ENCODE measurements around the gene PRKAG2.

Gene PRKAG2

GRCh38 chr7:151630851-151631569, 245.9 kb downstream of the PRKAG2 start:
- H3K9me3 ChIP-seq (ENCODE audit: insufficient read depth, low read length), result no peaks in the 10 kb centered on the region
- H3K79me2 ChIP-seq (ENCODE audit: low read length), result no peaks in the 10 kb centered on the region
- H3K27me3 ChIP-seq (ENCODE audit: low read depth, low read length), result peaks cover 24% of the 10 kb centered on the region
- peaks cover 14% of the 10 kb centered on the region for H3K4me1 ChIP-seq (ENCODE audit: low read length)
- no peak overlapping the region for H3K27ac ChIP-seq (ENCODE audit: low read length)
- H3K4me2 ChIP-seq (ENCODE audit: low read length), result peak overlapping the region; percentile 95
- H2AFZ ChIP-seq (ENCODE audit: low read depth, low read length), result peak overlapping the region; percentile 84
- no peak for TF ChIP-seq EZH2phosphoT487 (IDR thresholded peaks at IDR 0.05; ENCODE audit: low read depth)
- TF ChIP-seq CTCF (IDR thresholded peaks at IDR 0.05; ENCODE audit: low read depth, low read length), result no peak
- peak overlapping the region; percentile 88 for H3K4me3 ChIP-seq (ENCODE audit: low read length)
- H3K9ac ChIP-seq (ENCODE audit: low read length), result peak overlapping the region; percentile 43
- no peaks in the 10 kb centered on the region for H4K20me1 ChIP-seq (ENCODE audit: insufficient read depth, low read length)
- H3K36me3 ChIP-seq (replicated peaks; ENCODE audit: low read depth, low read length), result no peaks in the 10 kb centered on the region

GRCh38 chr7:151630358-151630757, 246.6 kb downstream of the PRKAG2 start:
- no peaks in the 10 kb centered on the region for H3K9me3 ChIP-seq (ENCODE audit: insufficient read depth, low read length)
- H3K79me2 ChIP-seq (ENCODE audit: low read length), result no peaks in the 10 kb centered on the region
- no peaks in the 10 kb centered on the region for H3K36me3 ChIP-seq (replicated peaks; ENCODE audit: low read depth, low read length)
- H3K9ac ChIP-seq (ENCODE audit: low read length), result no peak overlapping the region
- H3K27ac ChIP-seq (ENCODE audit: low read length), result no peak overlapping the region
- no peak overlapping the region for H2AFZ ChIP-seq (ENCODE audit: low read depth, low read length)
- peak overlapping the region; percentile 95 for H3K4me2 ChIP-seq (ENCODE audit: low read length)
- peaks cover 24% of the 10 kb centered on the region for H3K27me3 ChIP-seq (ENCODE audit: low read depth, low read length)
- no peaks in the 10 kb centered on the region for H4K20me1 ChIP-seq (ENCODE audit: insufficient read depth, low read length)
- peaks cover 14% of the 10 kb centered on the region for H3K4me1 ChIP-seq (ENCODE audit: low read length)
- no peak for TF ChIP-seq EZH2phosphoT487 (IDR thresholded peaks at IDR 0.05; ENCODE audit: low read depth)
- no peak for TF ChIP-seq CTCF (IDR thresholded peaks at IDR 0.05; ENCODE audit: low read depth, low read length)
- no peak overlapping the region for H3K4me3 ChIP-seq (ENCODE audit: low read length)

- Histone ChIP-seq H3K27ac (ENCODE audit: low read length) (no peak overlapping the region), H3K9ac (ENCODE audit: low read length) (no peak overlapping the region), H3K4me2 (ENCODE audit: low read length) (no peak overlapping the region), H3K36me3 (replicated peaks; ENCODE audit: low read depth, low read length) (no peaks in the 10 kb centered on the region), H3K4me1 (ENCODE audit: low read length) (peaks cover 14% of the 10 kb centered on the region), H3K4me3 (ENCODE audit: low read length) (no peak overlapping the region), H3K27me3 (ENCODE audit: low read depth, low read length) (peaks cover 24% of the 10 kb centered on the region), H2AFZ (ENCODE audit: low read depth, low read length) (no peak overlapping the region), H3K79me2 (ENCODE audit: low read length) (no peaks in the 10 kb centered on the region), H3K9me3 (ENCODE audit: insufficient read depth, low read length) (no peaks in the 10 kb centered on the region), H4K20me1 (ENCODE audit: insufficient read depth, low read length) (no peaks in the 10 kb centered on the region)
- TF ChIP-seq EZH2phosphoT487 (IDR thresholded peaks at IDR 0.05; ENCODE audit: low read depth), result no peak
Observed at GRCh38 chr7:151629713-151630272, 247.1 kb downstream of the PRKAG2 start.

- no peaks in the 10 kb centered on the region for H4K20me1 ChIP-seq (ENCODE audit: insufficient read depth, low read length)
- TF ChIP-seq CTCF (IDR thresholded peaks at IDR 0.05; ENCODE audit: low read depth, low read length), result no peak
- TF ChIP-seq EZH2phosphoT487 (IDR thresholded peaks at IDR 0.05; ENCODE audit: low read depth), result no peak
- no peaks in the 10 kb centered on the region for H3K36me3 ChIP-seq (replicated peaks; ENCODE audit: low read depth, low read length)
- H3K4me2 ChIP-seq (ENCODE audit: low read length), result no peak overlapping the region
- peaks cover 24% of the 10 kb centered on the region for H3K27me3 ChIP-seq (ENCODE audit: low read depth, low read length)
- no peaks in the 10 kb centered on the region for H3K79me2 ChIP-seq (ENCODE audit: low read length)
- no peak overlapping the region for H2AFZ ChIP-seq (ENCODE audit: low read depth, low read length)
- no peak overlapping the region for H3K9ac ChIP-seq (ENCODE audit: low read length)
- peaks cover 14% of the 10 kb centered on the region for H3K4me1 ChIP-seq (ENCODE audit: low read length)
- H3K27ac ChIP-seq (ENCODE audit: low read length), result no peak overlapping the region
- no peaks in the 10 kb centered on the region for H3K9me3 ChIP-seq (ENCODE audit: insufficient read depth, low read length)
- H3K4me3 ChIP-seq (ENCODE audit: low read length), result no peak overlapping the region
Observed at GRCh38 chr7:151628846-151629604, 247.9 kb downstream of the PRKAG2 start.
